ENCODE data around the gene PIK3CG.
"Not testable (repeated sequence)": the region's sequence is repeated elsewhere in the genome, so short reads cannot be mapped to it uniquely, and the experiment has no call there.

Gene PIK3CG

DNA sequence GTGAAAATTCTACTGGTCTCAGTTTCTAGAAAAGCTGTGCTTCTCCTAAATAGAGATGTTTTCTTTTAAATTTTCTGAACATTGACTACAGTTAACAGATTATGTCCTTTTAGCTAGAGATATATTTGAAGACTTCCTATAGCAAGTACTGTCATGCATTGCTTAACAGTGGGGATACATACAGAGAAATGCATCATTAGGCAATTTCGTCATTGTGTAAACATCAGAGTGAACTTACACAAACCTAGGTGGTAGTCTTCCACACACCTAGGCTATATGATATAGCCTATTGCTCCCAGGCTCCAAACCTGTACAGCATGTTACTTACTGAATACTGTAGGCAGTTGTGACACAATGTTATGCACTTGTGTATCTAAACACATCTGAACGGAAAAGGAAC, 28.5 kb downstream of the PIK3CG start:
- H3K9ac ChIP-seq (ENCODE audit: low read depth, low read length) = no peak overlapping the region
- H3K4me1 ChIP-seq (ENCODE audit: control insufficient read depth, insufficient read depth, low read length) = no peaks in the 10 kb centered on the region
- H3K36me3 ChIP-seq (ENCODE audit: insufficient read depth, low read length) = no peaks in the 10 kb centered on the region
- no peak overlapping the region for H3K4me2 ChIP-seq (ENCODE audit: low read length)
- H3K4me3 ChIP-seq (ENCODE audit: low read length) = no peak overlapping the region
- H3K27me3 ChIP-seq (ENCODE audit: control insufficient read depth, insufficient read depth, low read length) = peaks cover 9% of the 10 kb centered on the region
- H3K9me3 ChIP-seq (replicated peaks; ENCODE audit: low read length) = no peaks in the 10 kb centered on the region

DNA sequence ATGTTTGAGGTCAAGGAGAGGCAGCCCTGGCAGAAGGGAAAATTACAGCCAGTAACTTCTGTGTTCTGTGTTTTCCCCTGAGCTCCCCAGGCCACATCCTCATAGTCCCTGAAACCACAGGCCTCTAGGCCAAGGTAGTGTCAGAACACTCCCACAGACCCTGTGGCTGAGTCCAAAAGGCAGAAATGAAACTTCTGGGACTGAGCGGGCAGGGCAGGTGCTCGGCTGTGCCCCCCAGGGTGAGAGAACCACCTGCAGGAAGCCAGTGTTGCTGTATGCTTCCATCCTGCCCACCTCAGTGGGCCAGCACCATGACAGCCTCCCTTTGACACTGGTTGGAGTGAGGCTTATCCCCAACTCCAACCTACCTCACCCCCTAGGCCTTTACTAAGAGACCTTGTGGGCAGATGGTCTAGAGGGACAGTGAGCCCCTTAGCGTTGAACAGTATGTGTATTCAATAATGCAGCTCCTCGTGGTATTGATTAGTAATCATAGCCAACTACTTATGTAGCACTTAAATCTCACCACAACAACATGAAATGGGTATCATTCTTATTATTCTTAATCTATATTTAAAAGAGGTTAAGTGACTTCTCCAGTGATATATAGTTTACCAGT, 30.3 kb downstream of the PIK3CG start:
- Histone ChIP-seq H3K27me3 (ENCODE audit: control insufficient read depth, insufficient read depth, low read length) (peaks cover 9% of the 10 kb centered on the region), H3K9ac (ENCODE audit: low read depth, low read length) (no peak overlapping the region), H3K9me3 (replicated peaks; ENCODE audit: low read length) (no peaks in the 10 kb centered on the region), H3K4me3 (ENCODE audit: low read length) (no peak overlapping the region), H3K4me2 (ENCODE audit: low read length) (no peak overlapping the region), H3K36me3 (ENCODE audit: insufficient read depth, low read length) (no peaks in the 10 kb centered on the region), H3K4me1 (ENCODE audit: control insufficient read depth, insufficient read depth, low read length) (no peaks in the 10 kb centered on the region)

DNA sequence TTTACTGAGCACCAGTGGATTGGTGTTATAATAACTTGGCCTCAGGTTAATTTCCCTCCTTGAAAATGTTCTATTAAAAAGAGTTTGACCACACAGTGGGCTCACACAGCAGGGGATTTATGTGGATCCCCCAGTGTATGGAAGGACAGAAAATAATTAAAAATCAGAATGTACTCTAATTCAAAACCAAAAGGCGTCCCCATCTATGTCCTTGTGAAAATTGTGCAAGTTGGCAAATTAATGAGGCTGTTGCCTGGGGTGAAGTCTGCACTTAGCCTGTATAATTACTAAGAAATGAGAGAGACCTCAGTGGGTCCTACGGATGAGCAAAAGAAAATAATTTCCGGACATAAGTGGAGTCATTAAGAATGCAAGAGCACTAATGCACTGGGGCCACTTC, 31.1 kb downstream of the PIK3CG start:
- H3K27me3 ChIP-seq (ENCODE audit: control insufficient read depth, insufficient read depth, low read length) = peaks cover 9% of the 10 kb centered on the region
- H3K9me3 ChIP-seq (replicated peaks; ENCODE audit: low read length) = no peaks in the 10 kb centered on the region
- no peak overlapping the region for H3K9ac ChIP-seq (ENCODE audit: low read depth, low read length)
- no peak overlapping the region for H3K4me2 ChIP-seq (ENCODE audit: low read length)
- H3K36me3 ChIP-seq (ENCODE audit: insufficient read depth, low read length) = no peaks in the 10 kb centered on the region
- H3K4me3 ChIP-seq (ENCODE audit: low read length) = no peak overlapping the region
- no peaks in the 10 kb centered on the region for H3K4me1 ChIP-seq (ENCODE audit: control insufficient read depth, insufficient read depth, low read length)

DNA sequence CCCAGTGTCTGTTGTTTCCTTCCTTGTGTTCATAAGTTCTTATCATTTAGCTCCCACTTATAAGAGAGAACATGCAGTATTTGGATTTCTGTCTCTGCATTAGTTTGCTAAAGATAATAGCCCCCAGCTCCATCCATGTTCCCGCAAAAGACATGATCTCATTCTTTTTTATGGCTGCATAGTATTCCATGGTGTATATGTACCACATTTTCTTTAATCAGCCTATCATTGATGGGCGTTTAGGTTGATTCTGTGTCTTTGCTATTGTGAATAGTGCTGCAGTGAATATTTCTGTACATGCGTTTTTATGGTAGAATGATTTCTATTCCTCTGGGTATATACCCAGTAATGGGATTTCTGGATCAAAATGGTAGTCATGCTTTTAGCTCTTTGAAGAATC, 32.5 kb downstream of the PIK3CG start:
- not testable (repeated sequence) for H3K4me2 ChIP-seq (ENCODE audit: low read length); H3K4me3 ChIP-seq (ENCODE audit: low read length); H3K27me3 ChIP-seq (ENCODE audit: control insufficient read depth, insufficient read depth, low read length); H3K4me1 ChIP-seq (ENCODE audit: control insufficient read depth, insufficient read depth, low read length); H3K36me3 ChIP-seq (ENCODE audit: insufficient read depth, low read length); H3K9ac ChIP-seq (ENCODE audit: low read depth, low read length); H3K9me3 ChIP-seq (replicated peaks; ENCODE audit: low read length)

DNA sequence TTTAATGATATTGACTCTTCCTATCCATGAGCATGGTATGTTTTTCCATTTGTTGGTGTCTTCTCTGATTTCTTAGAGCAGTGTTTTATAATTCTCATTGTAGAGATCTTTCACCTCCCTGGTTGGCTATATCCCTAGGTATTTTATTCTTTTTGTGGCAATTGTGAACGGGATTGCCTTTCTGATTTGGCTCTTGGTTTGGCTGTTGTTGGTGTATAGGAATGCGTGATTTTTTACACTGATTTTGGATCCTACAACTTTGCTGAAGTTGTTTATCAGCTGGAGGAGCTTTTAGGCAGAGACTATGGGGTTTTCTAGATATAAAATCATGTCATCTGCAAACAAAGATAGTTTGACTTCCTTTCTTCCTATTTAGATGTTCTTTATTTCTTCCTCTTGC, 33.9 kb downstream of the PIK3CG start:
- H3K9me3 ChIP-seq (replicated peaks; ENCODE audit: low read length); H3K4me3 ChIP-seq (ENCODE audit: low read length); H3K27me3 ChIP-seq (ENCODE audit: control insufficient read depth, insufficient read depth, low read length); H3K36me3 ChIP-seq (ENCODE audit: insufficient read depth, low read length); H3K4me2 ChIP-seq (ENCODE audit: low read length); H3K9ac ChIP-seq (ENCODE audit: low read depth, low read length); H3K4me1 ChIP-seq (ENCODE audit: control insufficient read depth, insufficient read depth, low read length): not testable (repeated sequence)

DNA sequence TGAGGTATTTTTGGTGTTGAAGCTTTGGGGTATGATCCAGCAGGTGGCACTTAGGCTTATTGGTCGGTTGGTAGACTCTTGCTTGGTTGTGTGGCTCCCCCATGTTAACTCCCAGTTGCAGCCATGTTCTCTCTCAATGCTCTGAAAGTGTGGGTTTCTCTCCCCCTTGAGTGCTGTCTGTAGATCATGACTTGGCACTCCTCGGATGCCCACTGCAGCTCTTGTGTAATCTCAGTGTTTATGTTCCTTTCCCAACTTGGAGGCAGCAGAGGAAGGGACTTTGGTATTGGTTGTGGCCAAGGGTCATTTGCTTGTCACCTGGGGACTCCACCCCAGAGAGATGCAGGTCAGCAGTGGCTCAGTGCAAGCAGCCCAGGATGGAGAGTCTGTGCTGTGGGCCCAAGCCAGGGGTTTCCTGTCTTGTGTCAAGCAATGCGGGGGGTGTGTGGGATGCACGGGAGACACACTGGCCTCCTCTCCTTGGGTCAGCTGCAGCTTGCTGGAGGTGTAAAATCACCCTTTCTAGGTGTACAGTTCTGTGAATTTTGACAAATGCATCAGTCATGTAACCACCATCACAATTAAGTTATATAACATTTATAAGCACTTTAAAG, 36.9 kb downstream of the PIK3CG start:
- H3K27me3 ChIP-seq (ENCODE audit: control insufficient read depth, insufficient read depth, low read length) = peaks cover 6% of the 10 kb centered on the region
- H3K4me1 ChIP-seq (ENCODE audit: control insufficient read depth, insufficient read depth, low read length) = no peaks in the 10 kb centered on the region
- no peaks in the 10 kb centered on the region for H3K9me3 ChIP-seq (replicated peaks; ENCODE audit: low read length)
- H3K36me3 ChIP-seq (ENCODE audit: insufficient read depth, low read length) = no peaks in the 10 kb centered on the region
- no peak overlapping the region for H3K9ac ChIP-seq (ENCODE audit: low read depth, low read length)
- no peak overlapping the region for H3K4me2 ChIP-seq (ENCODE audit: low read length)
- H3K4me3 ChIP-seq (ENCODE audit: low read length) = no peak overlapping the region

DNA sequence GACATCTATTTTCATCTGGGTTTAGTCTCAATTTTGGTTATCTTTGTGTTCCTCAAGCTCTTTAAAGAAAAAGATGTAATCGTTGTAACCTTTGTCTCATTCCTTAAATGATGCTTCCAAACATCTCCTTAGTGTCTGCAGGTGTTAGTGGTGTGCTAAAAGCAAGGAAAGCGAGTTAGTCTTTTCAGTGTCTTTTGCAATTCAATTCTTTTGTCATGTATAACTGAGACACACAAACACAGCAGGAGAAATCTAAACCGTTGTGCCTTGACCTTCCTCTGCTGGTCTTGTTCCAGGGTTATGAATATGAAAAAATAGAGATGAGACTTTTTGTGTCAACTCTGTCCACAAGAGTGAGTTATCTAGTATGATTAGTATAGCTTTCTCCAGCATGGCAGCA, 40.7 kb downstream of the PIK3CG start:
- no peaks in the 10 kb centered on the region for H3K36me3 ChIP-seq (ENCODE audit: insufficient read depth, low read length)
- H3K4me1 ChIP-seq (ENCODE audit: control insufficient read depth, insufficient read depth, low read length) = no peaks in the 10 kb centered on the region
- H3K9me3 ChIP-seq (replicated peaks; ENCODE audit: low read length) = no peaks in the 10 kb centered on the region
- H3K27me3 ChIP-seq (ENCODE audit: control insufficient read depth, insufficient read depth, low read length) = peaks cover 6% of the 10 kb centered on the region
- H3K4me2 ChIP-seq (ENCODE audit: low read length) = no peak overlapping the region
- no peak overlapping the region for H3K9ac ChIP-seq (ENCODE audit: low read depth, low read length)
- H3K4me3 ChIP-seq (ENCODE audit: low read length) = no peak overlapping the region

DNA sequence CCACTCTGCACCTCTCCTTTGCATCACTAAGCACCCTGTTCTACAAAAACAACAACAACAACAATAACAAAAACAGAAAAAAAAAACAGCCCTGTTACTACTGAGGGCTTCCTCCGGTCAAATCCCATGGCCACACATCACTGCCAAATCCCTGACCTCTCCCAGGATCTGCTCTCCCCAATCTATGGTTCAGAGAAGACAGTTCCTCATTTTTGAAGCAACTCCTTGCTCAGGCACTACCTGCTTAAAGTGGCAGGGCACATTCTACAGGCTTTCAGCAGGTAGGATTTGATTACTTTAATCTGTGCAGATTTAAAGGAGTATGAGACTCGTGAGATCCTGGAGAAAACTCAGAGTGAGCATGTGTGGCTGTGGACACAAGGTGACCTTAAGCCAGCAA, 46.9 kb downstream of the PIK3CG start:
- H3K4me1 ChIP-seq (ENCODE audit: control insufficient read depth, insufficient read depth, low read length) = no peaks in the 10 kb centered on the region
- no peak overlapping the region for H3K4me3 ChIP-seq (ENCODE audit: low read length)
- H3K9ac ChIP-seq (ENCODE audit: low read depth, low read length) = no peak overlapping the region
- no peak overlapping the region for H3K4me2 ChIP-seq (ENCODE audit: low read length)
- no peaks in the 10 kb centered on the region for H3K36me3 ChIP-seq (ENCODE audit: insufficient read depth, low read length)
- H3K9me3 ChIP-seq (replicated peaks; ENCODE audit: low read length) = no peaks in the 10 kb centered on the region
- peaks cover 13% of the 10 kb centered on the region for H3K27me3 ChIP-seq (ENCODE audit: control insufficient read depth, insufficient read depth, low read length)

DNA sequence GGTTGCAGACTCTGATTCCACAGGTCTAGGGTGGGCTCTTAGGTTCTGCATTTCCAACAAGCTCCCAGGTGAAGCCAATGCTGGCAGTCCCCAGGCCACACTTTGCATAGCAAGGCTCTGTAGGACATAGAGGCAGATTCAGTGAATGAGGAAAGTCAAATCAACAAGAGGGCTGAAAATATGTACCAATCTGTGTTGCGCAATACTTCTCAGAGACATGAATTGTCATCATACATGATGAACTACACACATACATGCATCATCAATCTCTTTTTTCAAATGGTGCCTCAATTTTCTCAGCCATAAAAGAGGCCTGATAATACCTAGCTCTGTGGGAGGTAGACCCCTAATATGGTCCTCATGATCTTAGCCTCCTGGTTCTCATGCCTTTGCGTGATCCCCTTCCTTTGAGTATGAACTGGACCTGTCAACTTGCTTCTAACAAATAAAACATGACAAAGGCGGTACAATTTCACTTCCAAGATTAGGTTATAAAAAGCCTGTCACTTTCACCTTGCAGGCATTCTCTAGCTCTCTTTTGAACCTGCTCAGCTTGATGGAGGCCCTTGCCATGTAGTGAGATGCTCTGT, 49.0 kb downstream of the PIK3CG start:
- H3K4me2 ChIP-seq (ENCODE audit: low read length) = no peak overlapping the region
- no peak overlapping the region for H3K4me3 ChIP-seq (ENCODE audit: low read length)
- H3K36me3 ChIP-seq (ENCODE audit: insufficient read depth, low read length) = no peaks in the 10 kb centered on the region
- H3K4me1 ChIP-seq (ENCODE audit: control insufficient read depth, insufficient read depth, low read length) = no peaks in the 10 kb centered on the region
- H3K9me3 ChIP-seq (replicated peaks; ENCODE audit: low read length) = no peaks in the 10 kb centered on the region
- H3K9ac ChIP-seq (ENCODE audit: low read depth, low read length) = no peak overlapping the region
- peaks cover 13% of the 10 kb centered on the region for H3K27me3 ChIP-seq (ENCODE audit: control insufficient read depth, insufficient read depth, low read length)

DNA sequence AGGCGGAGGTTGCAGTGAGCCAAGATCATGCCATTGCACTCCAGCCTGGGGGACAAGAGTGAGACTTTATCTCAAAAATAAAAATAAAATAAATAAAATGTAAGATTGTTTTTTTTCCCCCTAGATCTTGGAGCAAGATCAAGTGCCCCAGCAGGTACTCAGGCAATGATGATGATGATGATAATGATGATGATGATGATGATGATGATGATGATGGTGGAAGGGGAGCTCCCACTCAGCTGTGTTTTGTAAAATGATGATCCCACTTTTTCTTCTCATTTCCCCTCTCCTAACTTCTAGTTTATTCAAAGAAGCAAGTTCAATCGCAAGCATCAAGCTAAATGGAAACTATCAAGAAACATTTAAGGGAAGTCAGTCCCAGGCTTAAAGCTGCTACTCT, 50.3 kb downstream of the PIK3CG start:
- no peak overlapping the region for H3K4me3 ChIP-seq (ENCODE audit: low read length)
- no peak overlapping the region for H3K9ac ChIP-seq (ENCODE audit: low read depth, low read length)
- H3K4me1 ChIP-seq (ENCODE audit: control insufficient read depth, insufficient read depth, low read length) = no peaks in the 10 kb centered on the region
- peaks cover 13% of the 10 kb centered on the region for H3K27me3 ChIP-seq (ENCODE audit: control insufficient read depth, insufficient read depth, low read length)
- H3K9me3 ChIP-seq (replicated peaks; ENCODE audit: low read length) = no peaks in the 10 kb centered on the region
- H3K4me2 ChIP-seq (ENCODE audit: low read length) = no peak overlapping the region
- no peaks in the 10 kb centered on the region for H3K36me3 ChIP-seq (ENCODE audit: insufficient read depth, low read length)

DNA sequence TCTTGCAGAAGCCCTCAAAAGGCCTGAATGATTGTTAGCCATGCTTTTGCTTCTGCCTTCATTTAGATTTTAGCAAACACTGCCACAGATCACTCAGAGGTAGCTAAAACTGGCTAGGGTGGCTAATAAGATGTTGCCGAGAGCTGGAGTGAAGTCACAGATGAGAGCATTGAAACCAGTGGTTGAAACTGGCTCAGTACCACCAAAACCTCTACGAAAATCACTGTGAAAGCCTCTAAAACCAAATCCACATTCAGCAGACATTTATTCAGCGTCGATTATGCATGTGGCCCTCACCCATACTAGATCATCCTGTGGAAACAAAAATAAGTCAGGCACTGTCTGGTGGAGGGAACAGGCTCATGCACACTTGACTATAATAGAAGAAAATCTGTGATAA, 50.8 kb downstream of the PIK3CG start:
- no peak overlapping the region for H3K9ac ChIP-seq (ENCODE audit: low read depth, low read length)
- H3K36me3 ChIP-seq (ENCODE audit: insufficient read depth, low read length) = no peaks in the 10 kb centered on the region
- peaks cover 13% of the 10 kb centered on the region for H3K27me3 ChIP-seq (ENCODE audit: control insufficient read depth, insufficient read depth, low read length)
- H3K9me3 ChIP-seq (replicated peaks; ENCODE audit: low read length) = no peaks in the 10 kb centered on the region
- H3K4me1 ChIP-seq (ENCODE audit: control insufficient read depth, insufficient read depth, low read length) = no peaks in the 10 kb centered on the region
- H3K4me2 ChIP-seq (ENCODE audit: low read length) = no peak overlapping the region
- H3K4me3 ChIP-seq (ENCODE audit: low read length) = no peak overlapping the region

DNA sequence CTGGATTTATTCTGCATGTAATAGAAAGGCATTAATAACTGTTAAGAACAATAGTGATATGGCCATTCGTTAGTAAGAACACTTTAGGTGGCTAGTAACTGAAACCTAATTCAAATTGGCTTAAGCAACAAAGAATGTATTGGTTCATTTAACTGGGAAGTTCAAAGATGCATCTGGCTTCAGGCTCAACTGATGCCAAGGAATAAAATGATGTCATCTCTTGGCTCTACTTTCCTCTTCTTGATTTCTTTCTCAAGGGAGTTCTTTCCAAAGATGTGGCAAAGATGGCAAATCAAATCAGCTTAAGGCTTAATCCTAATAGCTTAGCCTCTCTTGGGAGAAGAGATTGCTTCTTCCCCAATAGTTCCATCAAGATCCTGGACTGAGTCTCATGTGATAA, 51.6 kb downstream of the PIK3CG start:
- no peaks in the 10 kb centered on the region for H3K4me1 ChIP-seq (ENCODE audit: control insufficient read depth, insufficient read depth, low read length)
- H3K9me3 ChIP-seq (replicated peaks; ENCODE audit: low read length) = no peaks in the 10 kb centered on the region

More for the DNA sequence above, 51.6 kb downstream of the PIK3CG start:
- Histone ChIP-seq H3K36me3 (ENCODE audit: insufficient read depth, low read length) (no peaks in the 10 kb centered on the region), H3K4me2 (ENCODE audit: low read length) (no peak overlapping the region), H3K27me3 (ENCODE audit: control insufficient read depth, insufficient read depth, low read length) (peaks cover 13% of the 10 kb centered on the region), H3K4me3 (ENCODE audit: low read length) (no peak overlapping the region), H3K9ac (ENCODE audit: low read depth, low read length) (no peak overlapping the region)
